EH (cell line): ENCODE measurements around the gene PIK3C2G.
"Not testable (repeated sequence)": the region's sequence is repeated elsewhere in the genome, so short reads cannot be mapped to it uniquely, and the experiment has no call there.

Experiments
- DNase-seq: peaks from one replicate; pipeline ENCODE4 v3.0.0-alpha.2; 2015; ENCODE audit warnings: low read depth

The PIK3C2G gene

DNA sequence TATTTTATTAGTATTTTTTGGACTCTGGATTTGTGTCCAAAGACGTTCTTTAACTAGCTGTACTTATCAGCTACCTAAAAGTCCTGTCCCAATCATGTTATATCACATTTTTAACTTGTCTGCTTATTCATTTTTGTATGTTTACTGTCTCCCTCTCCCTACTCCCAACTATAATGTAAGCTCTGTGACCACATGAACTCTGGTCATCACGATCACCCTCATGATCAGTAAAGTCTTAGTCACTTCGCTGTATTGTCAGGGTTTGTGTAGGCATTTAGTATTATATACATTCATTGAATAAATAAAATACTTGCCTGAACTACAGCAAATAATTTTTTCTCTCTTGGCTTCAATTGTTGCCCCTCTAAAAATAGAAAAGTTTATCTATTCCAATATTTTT, 211.0 kb downstream of the PIK3C2G start:
- no peak for DNase-seq

DNA sequence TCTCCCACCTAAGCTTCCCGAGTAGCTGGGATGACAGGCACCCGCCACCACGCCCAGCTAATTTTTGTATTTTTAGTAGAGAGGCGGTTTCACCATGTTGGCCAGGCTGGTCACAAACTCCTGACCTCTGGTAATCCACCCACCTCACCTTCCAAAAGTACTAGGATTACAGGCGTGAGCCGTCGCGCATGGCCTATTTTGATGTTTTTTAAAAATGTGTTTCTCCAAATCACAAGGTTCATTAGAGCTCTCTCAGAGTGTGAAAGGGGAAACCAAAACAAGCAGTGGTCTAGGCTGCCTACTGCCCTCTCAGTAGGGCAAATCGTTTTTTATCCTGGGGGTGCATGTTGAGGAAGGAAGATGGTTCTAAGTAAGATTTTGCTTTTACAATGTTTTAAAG, 211.5 kb downstream of the PIK3C2G start:
- no peak for DNase-seq

- DNase-seq: peak; percentile 17
These were observed 215.5 kb downstream of the PIK3C2G start for GRCh38 chr12:18476861-18477260.

DNA sequence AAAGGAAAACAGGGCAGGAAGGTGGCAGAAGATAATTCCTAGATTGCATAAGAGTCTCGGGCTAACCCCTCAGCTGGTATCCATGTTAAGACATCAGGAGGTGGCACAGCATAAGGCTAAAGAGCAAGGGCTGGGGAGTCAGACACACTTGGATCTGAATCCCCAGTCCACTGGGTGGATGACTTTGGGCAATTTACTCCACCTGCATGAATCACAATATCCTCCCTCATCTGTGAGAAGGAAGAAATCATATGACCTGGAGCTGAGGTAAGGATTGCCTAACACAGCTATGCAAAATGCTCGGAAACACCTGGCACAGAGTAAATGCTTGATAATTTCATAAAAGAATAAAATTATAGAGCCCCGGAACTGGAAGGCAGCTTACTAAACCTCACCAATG, 217.9 kb downstream of the PIK3C2G start:
- no peak for DNase-seq

- no peak for DNase-seq
These were observed 221.3 kb downstream of the PIK3C2G start for GRCh38 chr12:18482601-18483120.

- DNase-seq: no peak
These were observed 222.5 kb downstream of the PIK3C2G start for GRCh38 chr12:18483698-18484325.

- DNase-seq: no peak
These were observed 224.7 kb downstream of the PIK3C2G start for GRCh38 chr12:18486036-18486435.

GRCh38 chr12:18487509-18487908, 226.2 kb downstream of the PIK3C2G start:
- no peak for DNase-seq

GRCh38 chr12:18492372-18493025, 231.2 kb downstream of the PIK3C2G start:
- no peak for DNase-seq

DNA sequence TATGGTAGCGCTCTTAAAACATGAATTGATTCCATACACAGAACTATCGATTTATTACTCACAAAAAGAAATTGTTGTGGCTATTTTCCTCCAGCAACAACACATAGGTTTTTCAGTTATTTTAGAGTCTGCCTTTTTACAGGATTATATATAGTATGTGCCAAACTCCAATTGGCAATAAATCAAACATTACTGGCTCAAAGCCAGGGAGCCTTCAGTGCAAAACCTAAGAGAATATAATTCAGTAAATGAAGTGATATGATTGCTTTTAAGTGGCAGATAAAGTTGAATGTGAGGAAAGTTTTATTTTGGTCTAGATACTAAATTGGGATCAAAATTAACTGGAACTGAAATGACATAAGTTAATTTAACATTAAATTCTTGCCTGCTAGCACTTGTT, 234.8 kb downstream of the PIK3C2G start:
- no peak for DNase-seq

- not testable (repeated sequence) for DNase-seq
These were observed 238.8 kb downstream of the PIK3C2G start for GRCh38 chr12:18500160-18500574.

DNA sequence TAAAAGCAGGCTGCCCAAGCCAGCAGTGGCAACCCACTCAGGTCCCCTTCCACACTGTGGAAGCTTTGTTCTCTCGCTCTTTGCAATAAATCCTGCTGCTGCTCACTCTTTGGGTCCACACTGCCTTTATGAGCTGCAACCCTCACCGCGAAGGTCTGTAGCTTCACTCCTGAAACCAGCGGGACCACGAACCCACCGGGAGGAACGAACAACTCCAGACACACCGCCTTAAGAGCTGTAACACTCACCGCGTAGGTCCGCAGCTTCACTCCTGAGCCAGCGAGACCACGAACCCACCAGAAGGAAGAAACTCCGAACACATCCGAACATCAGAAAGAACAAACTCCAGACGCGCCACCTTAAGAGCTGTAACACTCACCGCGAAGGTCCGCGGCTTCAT, 239.4 kb downstream of the PIK3C2G start:
- DNase-seq: not testable (repeated sequence)

DNA sequence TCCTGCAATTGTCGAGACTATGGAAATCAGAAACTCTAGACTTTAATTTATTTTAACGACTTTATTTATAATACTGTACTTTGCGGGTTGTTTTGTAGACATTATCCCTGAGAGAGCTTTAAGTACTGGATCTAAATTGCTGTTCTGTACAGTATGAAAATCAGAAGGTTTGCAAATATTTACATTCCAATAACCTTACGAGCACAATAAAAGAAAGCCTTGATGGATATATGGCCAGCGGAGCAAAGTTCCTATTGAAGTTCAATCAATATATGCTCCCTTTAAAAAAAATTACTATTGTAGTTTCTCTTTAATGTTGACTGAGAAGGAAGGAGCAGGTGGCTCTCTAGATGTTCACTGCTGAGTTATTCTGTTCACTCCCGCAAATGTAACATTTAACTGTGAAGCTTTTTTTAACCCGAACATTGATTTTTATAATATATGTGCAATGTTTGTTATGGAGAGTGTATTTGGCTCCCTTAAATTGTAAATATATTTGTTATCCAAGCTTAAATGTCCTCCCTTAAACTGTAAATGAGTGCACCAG, 241.2 kb downstream of the PIK3C2G start:
- DNase-seq: no peak

- no peak for DNase-seq
These were observed 260.1 kb downstream of the PIK3C2G start for GRCh38 chr12:18521461-18521860.

GRCh38 chr12:18522806-18523205, 261.5 kb downstream of the PIK3C2G start:
- no peak for DNase-seq

DNA sequence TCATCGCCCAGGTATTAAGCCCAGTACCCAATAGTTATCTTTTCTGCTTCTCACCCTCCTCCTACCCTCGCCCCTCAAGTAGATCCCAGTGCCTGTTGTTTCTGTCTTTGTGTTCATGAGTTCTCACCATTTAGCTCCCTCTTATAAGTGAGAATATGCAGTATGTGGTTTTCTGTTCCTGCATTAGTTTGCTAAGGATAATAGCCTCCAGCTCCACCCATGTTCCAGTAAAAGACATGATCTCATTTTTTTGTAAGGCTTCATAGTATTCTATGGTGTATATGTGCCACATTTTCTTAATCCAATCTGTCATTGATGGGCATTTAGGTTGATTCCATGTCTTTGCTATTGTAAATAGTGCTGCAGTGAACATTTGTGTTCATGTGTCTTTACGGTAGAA, 281.2 kb downstream of the PIK3C2G start:
- not testable (repeated sequence) for DNase-seq

GRCh38 chr12:18546399-18546798, 285.1 kb downstream of the PIK3C2G start:
- peak; percentile 15 for DNase-seq

DNA sequence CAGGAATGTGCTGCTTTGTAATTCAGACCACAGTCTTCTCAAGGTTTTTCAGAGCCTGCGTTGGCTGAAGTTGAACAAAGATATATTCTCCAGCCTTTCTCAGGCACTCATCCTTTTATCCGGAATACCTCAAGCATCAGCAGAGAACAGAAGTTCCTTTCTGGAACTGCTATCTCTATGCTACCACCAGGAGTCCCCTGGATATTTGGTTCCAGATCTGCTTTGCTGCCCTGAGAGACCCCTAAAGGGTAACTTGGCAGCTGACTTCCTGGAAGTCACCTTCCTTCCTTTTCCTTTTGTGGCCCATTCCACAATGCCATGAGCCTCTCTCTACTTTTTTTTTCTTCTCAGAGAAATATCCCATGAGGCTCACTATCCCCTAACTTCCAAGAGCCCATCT, 288.3 kb downstream of the PIK3C2G start:
- no peak for DNase-seq

- no peak for DNase-seq
These were observed 289.8 kb downstream of the PIK3C2G start for GRCh38 chr12:18551106-18551505.

DNA sequence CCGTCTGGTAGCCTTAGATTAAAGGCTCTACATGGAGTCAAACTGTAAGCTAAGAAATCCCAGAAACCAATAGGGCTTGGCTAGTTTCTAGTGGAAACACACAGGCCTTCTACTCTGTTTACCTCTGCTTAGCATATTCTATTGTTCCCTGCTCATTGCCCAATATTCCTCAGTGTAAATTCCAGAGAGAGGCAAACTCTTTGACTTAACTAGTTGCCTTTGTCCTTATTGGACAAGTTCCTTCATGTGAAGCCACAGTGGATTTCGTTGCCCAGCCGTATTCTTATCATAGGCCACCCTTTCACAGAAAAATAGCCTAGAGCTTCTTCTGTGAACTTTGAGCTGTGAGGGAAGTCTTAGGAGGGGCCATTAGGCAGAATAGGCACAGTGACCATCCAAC, 290.4 kb downstream of the PIK3C2G start:
- DNase-seq: no peak

DNA sequence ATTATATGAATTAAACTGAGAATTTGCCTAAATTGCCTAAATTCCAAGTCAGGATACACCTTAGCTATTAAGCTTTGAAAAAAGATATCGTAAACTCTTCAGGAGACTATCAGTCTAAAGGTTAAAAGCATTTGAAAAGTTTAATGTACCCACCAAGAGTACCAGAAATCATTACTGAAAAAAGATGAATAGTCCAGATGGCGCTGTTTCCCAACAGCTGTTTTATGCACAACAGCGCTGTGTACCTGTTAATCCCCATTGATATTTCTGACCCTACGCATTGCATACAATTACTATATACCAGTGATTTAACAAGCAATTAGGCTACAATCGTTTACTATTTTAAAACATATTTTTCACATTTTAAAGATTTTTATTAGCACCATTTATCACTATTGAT, 291.5 kb downstream of the PIK3C2G start:
- DNase-seq: no peak

DNA sequence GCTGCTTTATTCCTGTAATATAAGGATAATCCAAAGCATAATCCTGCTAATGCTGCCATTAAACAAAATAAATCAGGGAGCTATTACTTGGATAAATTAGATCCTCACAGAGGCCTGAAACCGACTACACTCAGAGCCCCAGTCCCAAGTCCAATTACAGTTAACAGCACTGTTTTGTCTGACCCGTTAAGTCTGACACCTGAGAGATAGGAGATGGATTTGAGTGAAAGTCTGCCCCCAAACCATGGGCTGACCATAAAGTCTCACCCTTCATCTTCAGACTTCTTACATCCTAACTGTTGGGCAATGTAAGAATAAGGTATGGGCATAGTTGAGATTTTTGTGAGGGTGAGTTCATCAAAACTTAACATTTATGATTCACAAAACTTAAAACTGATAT, 294.8 kb downstream of the PIK3C2G start:
- DNase-seq: no peak

DNA sequence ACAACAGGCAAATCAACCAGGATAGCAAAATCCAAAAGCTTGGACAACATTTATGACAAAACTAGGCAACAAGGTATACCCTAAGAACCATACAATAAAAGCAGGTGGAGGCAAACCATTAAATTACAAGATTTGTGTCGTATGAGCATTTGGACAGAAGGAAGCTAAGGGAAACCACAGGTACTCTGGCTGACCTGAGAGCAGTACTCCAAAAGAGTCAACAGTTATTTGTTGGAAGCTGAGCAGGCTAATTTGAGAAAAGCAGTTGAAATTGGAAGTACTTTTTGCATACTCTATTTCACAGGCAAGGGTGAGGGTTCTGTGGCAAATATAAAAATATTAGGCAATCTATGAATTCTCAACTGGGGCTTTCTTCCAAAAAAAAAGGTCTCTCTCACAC, 297.9 kb downstream of the PIK3C2G start:
- no peak for DNase-seq

GRCh38 chr12:18562531-18562930, 301.2 kb downstream of the PIK3C2G start:
- no peak for DNase-seq
